ENCODE measurements around the gene C19orf73.
A peak's percentile ranks its signal among the peaks of the same experiment; 100 is the strongest.

The C19orf73 gene

DNA sequence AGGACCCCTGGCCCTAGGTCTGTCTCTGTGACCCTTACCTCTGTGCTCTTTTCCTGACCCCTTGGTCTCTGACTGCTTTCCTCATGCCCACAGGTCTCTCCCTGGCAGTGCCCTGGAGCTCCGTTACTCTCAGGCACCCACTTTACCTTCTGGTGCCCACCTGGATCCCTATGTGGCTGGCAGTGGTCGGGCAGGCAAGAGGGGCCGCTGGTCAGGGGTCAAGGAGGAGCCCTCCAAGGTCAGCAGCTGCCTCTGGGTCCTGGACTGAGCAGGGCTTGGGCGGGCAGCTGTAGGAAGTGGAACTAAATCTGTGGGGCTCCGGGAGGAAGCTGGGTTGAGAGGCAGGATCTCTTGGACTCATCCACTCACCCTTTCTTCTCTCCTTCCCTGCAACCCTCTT, 16.7 kb upstream of the C19orf73 start:
- no peak for TF ChIP-seq CTCF (IDR thresholded peaks at IDR 0.05; ENCODE audit: control insufficient read depth, extremely low read depth, insufficient read depth)
- no peak for DNase-seq (ENCODE audit: low read depth)

DNA sequence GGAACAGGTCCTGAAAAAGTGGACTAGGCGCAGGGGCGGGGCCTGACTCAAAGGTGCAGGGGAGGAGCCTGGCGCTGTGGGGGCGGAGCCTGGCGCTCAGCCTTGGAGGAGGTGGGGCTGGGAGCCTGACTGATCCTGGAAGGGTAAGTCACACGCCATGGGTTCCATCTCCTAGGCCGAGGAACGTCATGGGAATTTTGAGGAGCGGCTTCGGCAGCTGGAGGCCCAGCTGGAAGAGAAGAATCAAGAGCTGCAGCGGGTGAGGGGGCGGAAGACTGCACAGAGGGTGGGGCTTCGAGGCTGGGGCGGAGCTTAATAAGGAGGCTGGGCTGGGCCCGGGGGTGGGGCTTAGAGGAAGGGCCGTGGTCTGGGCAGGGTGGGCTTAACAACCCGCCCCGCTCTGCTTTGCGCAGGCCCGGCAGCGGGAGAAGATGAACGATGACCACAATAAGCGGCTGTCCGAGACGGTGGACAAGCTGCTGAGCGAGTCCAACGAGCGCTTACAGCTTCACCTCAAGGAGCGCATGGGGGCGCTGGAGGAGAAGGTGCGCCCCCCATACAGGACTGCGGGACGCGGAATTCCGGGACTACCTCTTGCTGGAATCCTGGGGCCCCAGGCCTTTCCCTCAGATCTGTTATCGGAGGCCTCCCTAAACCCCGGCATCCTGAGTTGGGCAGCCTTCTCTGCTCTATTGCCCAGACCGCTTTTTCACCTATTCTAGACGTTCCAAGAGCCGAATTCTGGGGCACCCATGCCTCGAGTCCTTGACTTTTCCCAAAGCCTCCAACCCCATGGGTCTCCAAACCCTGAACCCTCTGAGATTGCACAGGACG, 14.9 kb upstream of the C19orf73 start:
- TF ChIP-seq CTCF (IDR thresholded peaks at IDR 0.05; ENCODE audit: control insufficient read depth, extremely low read depth, insufficient read depth): no peak
- no peak for DNase-seq (ENCODE audit: low read depth)
- H3K4me3 ChIP-seq (ENCODE audit: low read depth, low read length): peak overlapping the region; percentile 50

More for the DNA sequence above, 16.7 kb upstream of the C19orf73 start:
- no peak overlapping the region for H3K4me3 ChIP-seq (ENCODE audit: low read depth, low read length)

GRCh38 chr19:49132974-49133609, 14.1 kb upstream of the C19orf73 start:
- peak overlapping the region; percentile 50 for H3K4me3 ChIP-seq (ENCODE audit: low read depth, low read length)
- TF ChIP-seq CTCF (IDR thresholded peaks at IDR 0.05; ENCODE audit: control insufficient read depth, extremely low read depth, insufficient read depth): no peak
- DNase-seq (ENCODE audit: low read depth): no peak

DNA sequence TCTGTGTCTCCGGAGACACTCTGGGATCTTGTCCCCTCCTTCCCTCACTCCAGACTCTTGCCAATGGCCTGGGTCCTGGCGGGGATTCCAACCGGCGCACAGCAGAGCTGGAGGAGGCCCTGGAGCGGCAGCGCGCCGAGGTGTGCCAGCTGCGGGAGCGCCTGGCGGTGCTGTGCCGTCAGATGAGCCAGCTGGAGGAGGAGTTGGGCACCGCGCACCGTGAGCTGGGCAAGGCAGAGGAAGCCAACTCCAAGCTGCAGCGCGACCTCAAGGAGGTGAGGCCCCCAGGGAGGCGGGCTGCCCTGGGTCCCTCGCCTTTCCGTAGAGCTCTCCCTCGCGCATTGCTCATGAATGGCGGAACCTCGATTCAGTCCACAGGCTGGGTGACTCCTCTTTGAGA, 11.4 kb upstream of the C19orf73 start:
- DNase-seq (ENCODE audit: low read depth): no peak
- H3K4me3 ChIP-seq (ENCODE audit: low read depth, low read length): no peak overlapping the region
- no peak for TF ChIP-seq CTCF (IDR thresholded peaks at IDR 0.05; ENCODE audit: control insufficient read depth, extremely low read depth, insufficient read depth)

DNA sequence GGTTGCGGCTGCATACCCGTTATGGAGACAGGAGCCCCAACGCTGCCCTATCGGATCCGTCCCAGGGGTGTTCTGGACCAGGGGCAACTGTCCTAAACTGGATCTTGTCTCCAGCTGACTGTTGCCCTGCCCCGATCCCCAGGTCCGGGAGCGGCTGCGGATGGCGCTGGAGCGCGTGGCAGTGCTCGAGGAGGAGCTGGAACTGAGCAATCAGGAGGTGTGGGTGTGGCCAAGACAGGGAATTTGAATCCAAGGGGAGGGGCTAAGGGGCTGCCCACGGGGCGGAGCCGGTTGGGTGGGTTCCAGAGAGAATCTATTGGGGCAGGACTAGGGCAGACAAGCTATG, 10.3 kb upstream of the C19orf73 start:
- H3K4me3 ChIP-seq (ENCODE audit: low read depth, low read length): peak overlapping the region; percentile 54
- TF ChIP-seq CTCF (IDR thresholded peaks at IDR 0.05; ENCODE audit: control insufficient read depth, extremely low read depth, insufficient read depth): no peak
- DNase-seq (ENCODE audit: low read depth): no peak

DNA sequence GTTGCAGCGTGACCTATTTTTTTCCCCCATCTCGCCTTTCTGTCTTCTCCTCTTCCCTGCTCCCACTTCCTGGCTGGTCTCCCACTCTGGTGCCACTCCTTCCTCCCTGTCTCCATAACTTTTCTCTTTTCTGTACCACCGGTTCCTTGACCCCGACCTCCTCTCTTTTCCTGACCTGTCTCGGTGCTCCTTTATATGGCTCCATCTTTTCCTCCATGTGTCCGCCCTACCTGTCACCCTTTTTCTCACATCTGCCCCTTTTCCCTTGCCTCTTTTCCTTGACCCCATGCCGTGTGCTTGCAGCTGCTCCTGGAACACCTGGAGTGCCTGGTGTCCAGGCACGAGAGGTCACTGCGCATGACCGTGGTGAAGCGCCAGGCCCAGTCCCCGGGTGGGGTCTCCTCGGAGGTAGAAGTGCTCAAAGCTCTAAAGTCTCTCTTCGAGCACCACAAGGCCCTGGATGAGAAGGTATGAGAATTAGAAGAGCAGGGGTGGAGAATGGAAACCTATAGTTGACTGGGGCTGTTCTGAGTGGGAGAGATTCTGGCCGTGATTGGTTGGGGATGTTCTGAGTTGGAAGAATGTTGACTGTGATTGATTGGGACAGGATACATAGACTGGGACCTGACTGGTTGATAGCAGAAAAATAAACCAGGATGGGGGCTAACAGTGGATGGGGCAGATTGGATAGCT, 9.7 kb upstream of the C19orf73 start:
- DNase-seq (ENCODE audit: low read depth): no peak
- peak overlapping the region; percentile 54 for H3K4me3 ChIP-seq (ENCODE audit: low read depth, low read length)
- TF ChIP-seq CTCF (IDR thresholded peaks at IDR 0.05; ENCODE audit: control insufficient read depth, extremely low read depth, insufficient read depth): no peak
